Brain microvascular endothelial cell (primary cell): ENCODE measurements around the gene VPS41.

Experiments
- DNase-seq: peaks from one replicate; pipeline ENCODE4 v3.0.0-alpha.2; 2020
- H3K27ac ChIP-seq: fragments of 250-450 bp; sonication (Bioruptor Pico); 2 replicates; pipeline ENCODE4 v1.5.1; 2020; ENCODE audit warnings: mild to moderate bottlenecking, moderate library complexity
- H3K27me3 ChIP-seq: fragments of 250-450 bp; sonication (Bioruptor Pico); replicated peaks from 2 replicates; pipeline ENCODE4 v1.5.1; 2020; ENCODE audit warnings: mild to moderate bottlenecking
- H3K36me3 ChIP-seq: fragments of 250-450 bp; sonication (Bioruptor Pico); replicated peaks from 2 replicates; pipeline ENCODE4 v1.5.1; 2020; ENCODE audit warnings: mild to moderate bottlenecking
- H3K4me3 ChIP-seq: 2 replicates; pipeline ENCODE4 v1.5.1; 2011; ENCODE audit warnings: low read depth, mild to moderate bottlenecking, control low read depth, low read length, moderate library complexity
- CTCF ChIP-seq: IDR thresholded peaks from 2 replicates; pipeline ENCODE4 v1.5.1; 2011; ENCODE audit warnings: low read depth, mild to moderate bottlenecking, moderate library complexity, low read length, control low read depth, inconsistent platforms; ENCODE audit errors: missing control alignments
- in situ Hi-C: cut with HindIII; loops from 2 replicates; pipeline ENCODE4 v1.10.0; 2017; ENCODE audit warnings: low sequenced_read_pairs, low pct_ligation_motif_present

Gene VPS41

GRCh38 chr7:38920731-38921130 lies 11.7 kb upstream of the VPS41 start:
- Histone ChIP-seq H3K27ac (no peak overlapping the region), H3K4me3 (no peak overlapping the region), H3K27me3 (no peaks in the 10 kb centered on the region), H3K36me3 (no peaks in the 10 kb centered on the region)
- no peak for TF ChIP-seq CTCF
- no peak for DNase-seq
- in situ Hi-C loops: no loop called here

- H3K36me3 ChIP-seq: no peaks in the 10 kb centered on the region
- no peak overlapping the region for H3K4me3 ChIP-seq
- TF ChIP-seq CTCF: no peak
- in situ Hi-C loops: no loop called here
- no peaks in the 10 kb centered on the region for H3K27me3 ChIP-seq
- no peak overlapping the region for H3K27ac ChIP-seq
- no peak for DNase-seq
These were observed 7.4 kb upstream of the VPS41 start for GRCh38 chr7:38916396-38916795.

DNA sequence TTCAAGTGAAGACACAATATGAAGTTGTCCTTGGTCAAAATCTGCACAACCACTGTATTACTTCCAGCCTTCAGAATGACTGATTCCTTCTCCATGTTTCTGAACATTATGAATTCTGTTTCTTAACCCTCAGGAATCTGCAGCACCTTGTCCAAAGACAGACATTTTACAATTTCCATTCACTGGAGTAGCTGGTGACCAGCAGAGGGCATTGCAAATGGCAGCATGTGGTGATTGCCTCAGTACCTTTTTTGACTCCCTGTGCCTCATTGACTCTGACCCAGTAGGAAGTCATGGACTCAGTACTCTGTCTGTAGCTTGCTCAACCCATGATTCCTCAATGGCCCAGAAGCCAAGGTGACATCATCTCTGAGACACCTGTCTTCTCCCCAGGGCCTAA lies 879 bp upstream of the VPS41 start:
- in situ Hi-C loops: no loop called here
- no peak for DNase-seq
- Histone ChIP-seq H3K36me3 (no peaks in the 10 kb centered on the region), H3K27ac (no peak overlapping the region), H3K27me3 (no peaks in the 10 kb centered on the region), H3K4me3 (no peak overlapping the region)
- peak; percentile 25 for TF ChIP-seq CTCF

DNA sequence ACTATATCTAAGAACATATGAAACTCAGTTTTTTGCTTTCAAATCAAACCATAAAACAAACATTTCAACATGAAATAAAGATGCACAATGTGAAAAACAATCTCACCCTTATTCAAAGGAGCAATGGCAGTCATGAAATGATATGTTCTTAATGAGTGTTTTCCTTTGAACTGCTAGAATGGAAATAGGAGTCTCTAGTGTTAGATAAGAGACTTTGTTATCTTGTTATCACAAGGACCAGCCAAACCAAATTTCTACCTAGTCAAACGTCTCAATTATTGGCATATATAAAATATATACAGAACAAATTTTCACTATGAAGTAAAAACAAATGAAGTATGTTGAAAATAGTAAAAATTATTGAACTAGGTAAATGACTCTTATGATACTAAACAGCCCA lies 1.2 kb downstream of the VPS41 start:
- in situ Hi-C loops: no loop called here
- no peak overlapping the region for H3K27ac ChIP-seq
- no peak for DNase-seq
- no peaks in the 10 kb centered on the region for H3K36me3 ChIP-seq
- no peak for TF ChIP-seq CTCF
- H3K4me3 ChIP-seq: no peak overlapping the region
- no peaks in the 10 kb centered on the region for H3K27me3 ChIP-seq

DNA sequence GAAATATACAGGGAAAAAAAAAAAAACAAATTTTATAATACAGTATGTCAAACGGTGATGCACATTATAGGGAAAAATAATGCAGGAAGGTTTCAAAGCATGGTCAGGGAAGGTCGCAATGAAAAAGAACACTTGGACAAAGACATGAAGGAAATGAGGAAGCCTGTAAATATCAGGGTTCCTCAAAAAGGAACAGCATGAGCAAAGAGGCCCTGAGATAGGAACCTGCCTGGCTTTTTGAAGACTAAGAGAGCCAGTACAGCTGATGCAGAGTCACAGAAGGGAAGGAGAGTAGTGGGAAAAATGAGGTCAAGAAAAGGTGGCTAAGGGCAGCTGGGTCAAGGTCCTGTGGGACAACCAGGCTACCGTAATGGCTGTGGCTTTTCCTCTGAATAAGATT lies 1.9 kb downstream of the VPS41 start:
- Histone ChIP-seq H3K27me3 (no peaks in the 10 kb centered on the region), H3K27ac (no peak overlapping the region), H3K36me3 (no peaks in the 10 kb centered on the region), H3K4me3 (no peak overlapping the region)
- no peak for DNase-seq
- TF ChIP-seq CTCF: no peak
- in situ Hi-C loops: no loop called here

DNA sequence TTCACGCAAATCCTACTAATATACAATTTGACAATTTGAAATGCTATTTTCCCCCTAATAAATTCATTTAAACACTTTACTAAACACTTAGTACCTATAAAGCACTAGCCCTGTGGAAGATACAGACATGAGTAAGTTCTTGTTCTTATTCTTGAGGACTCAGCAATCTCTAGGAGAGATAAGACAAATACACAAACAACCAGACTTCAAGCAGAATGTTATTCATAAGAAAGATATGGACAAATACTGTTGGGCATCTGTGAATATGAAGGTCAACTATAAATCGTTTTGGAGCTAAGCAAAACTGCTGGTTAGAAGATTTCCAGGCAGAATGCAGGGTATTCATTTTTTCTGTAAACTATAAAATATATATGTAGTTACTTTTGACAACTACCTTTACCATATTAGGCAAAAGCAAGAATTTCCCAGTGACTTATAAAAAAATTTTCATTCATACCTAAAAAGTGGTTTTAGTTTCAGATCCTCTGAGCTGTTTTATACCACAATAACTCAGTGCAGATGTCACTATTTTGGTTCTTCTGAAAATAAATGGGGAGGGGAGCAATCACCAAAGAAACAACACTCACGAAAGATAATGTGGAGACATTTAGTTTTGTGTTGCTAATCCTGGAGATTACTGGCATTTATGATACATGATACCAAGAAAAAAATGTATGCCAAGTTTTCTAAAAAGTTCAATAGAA lies 3.8 kb downstream of the VPS41 start:
- no peak overlapping the region for H3K27ac ChIP-seq
- in situ Hi-C loops: no loop called here
- DNase-seq: no peak

More for the DNA sequence above, 3.8 kb downstream of the VPS41 start:
- H3K4me3 ChIP-seq: no peak overlapping the region
- no peak for TF ChIP-seq CTCF
- no peaks in the 10 kb centered on the region for H3K36me3 ChIP-seq
- no peaks in the 10 kb centered on the region for H3K27me3 ChIP-seq
